Activated CD8-positive, alpha-beta memory T cell treated with anti-CD3 and anti-CD28 coated beads, Interleukin-2, amount 50 U/mL, for 1 hour (primary cell): ENCODE data around the gene ELMO1.

Source experiments
- DNase-seq: peaks from one replicate; pipeline ENCODE4 v3.0.0-alpha.2; 2020; ENCODE audit errors: extremely low read depth

The ELMO1 gene

DNA sequence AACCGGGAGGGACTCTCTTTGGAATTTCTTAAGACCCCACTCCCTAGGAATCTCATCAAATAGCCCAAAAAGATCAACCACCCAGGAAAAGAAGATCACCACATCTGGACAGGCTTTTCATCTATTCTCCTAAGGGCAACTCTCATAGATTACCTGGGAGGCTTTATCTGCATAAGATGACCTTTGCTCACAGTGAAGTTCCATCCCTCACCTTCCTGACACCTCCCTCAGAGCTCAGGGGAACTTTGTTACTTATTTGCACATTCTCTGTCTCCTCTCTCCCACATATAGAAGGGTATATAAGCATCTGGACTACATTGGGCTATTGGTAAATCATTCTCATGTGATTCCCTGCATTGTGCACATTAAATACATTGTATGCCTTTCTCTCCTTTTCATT lies 80.1 kb downstream of the ELMO1 start:
- no peak for DNase-seq

DNA sequence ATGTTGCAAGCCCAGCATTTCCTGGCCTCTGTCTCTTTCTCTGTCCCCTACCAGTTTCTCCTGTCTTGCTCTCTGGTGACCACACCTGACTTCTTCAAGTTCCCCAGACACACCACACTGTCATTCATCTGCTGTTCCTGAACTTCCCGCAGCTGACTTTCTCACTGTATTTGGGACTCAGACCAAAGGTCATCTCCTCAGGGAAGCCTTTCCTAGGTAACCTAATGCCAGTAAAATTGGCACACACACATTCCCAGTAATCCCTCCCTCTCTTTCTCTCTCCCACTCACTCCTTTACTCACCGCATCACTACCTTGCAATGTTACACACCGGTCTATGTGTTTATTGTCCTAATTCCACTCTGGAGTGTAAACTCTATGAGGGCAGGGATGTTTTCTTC lies 81.7 kb downstream of the ELMO1 start:
- DNase-seq: no peak

DNA sequence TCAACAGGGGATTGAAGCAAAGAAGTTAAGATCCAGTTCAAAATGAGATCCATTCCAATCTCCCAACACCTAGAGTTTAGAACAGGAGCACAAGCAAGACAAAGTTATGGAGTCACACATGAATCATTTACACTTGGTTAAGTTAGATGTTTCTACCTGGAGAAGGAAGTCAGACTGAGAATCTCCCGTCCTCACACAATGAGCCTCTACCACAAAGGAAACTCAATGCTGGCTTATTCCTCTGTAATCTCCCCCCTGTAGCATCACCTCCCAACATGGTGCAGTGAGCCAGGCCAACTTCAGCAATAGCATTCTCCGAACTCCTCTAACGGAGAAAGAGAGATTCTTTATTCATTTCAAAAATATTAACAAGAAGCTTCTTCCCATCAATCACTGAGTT lies 82.2 kb downstream of the ELMO1 start:
- DNase-seq: no peak

DNA sequence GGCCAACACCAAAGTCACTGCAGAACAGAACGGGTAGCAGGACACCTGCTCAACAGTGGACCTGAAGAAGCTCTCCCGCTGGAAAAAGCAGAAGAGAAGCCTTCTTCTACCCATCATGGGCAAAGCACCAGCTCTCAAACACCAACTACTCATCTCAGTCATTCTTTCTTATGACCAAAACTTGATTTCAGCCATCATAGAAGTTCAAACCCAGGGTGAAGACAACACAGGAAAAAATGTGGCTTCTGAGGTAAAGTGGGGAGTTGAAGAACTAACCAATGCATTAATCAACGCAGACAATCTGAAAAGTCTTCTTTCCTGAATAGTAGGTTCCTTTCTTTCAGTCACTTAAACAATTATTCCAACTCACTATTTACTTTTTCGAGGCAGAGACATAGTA lies 83.3 kb downstream of the ELMO1 start:
- DNase-seq: no peak

DNA sequence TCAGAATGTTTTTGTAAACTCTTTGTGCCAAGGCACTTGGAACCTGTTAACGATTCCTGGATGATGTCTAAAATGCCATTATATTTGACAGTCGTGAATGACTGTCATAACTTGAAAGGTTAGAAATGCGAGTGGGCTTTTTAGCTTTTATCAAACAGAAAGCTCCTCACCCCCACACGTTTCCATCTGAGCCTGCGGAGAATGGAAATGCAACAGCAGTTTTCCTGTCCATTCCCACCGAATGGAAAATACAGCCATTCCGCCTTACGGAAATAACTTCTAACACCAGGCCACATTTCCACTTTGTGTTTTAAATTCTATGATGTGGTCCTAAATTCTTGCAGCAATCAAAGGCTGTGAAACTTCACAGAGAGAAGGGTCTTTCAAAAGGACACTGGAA lies 83.8 kb downstream of the ELMO1 start:
- no peak for DNase-seq

DNA sequence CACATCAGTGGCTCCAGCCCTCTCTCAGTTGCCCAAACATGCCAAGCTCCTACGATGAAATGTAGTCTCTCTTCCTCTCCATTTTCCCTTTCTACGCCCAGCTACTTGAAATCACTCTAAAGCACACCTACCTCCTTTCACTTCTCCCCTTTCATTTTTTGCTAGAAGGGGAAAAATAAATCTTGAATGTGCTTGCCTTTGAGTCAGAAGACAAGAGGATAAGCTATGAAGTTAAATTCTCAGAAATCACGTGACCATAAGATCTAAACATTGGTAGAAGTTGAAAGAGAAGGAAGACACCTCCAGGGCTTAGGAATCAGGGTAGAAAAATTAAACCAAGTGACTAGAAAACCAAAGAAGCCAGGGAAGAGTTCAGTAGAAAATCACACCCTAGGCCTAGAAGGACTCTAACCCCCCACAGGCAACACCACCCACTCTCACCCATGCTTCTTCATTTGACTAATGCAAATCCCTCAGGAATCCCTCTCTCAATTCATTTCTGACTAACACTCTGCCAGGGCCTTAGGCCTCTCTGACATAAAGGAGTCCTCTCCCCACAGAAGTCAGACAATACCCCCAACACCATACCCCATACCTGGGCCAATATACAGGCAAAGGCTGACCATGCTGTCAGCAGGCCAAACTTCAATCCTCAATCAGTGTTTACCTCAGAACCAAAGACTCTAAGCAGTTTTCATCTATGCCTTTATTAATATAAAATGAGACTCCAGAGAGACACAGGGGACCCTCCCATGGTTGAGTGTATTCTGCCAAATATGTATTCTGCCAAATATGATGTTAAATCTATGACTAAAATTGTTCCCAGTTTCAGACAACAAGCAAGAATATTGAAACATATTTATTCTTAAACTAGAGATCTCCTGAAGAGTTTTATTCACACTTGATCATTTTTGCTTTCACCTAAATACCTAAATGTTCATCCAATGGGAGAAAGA lies 84.8 kb downstream of the ELMO1 start:
- no peak for DNase-seq

DNA sequence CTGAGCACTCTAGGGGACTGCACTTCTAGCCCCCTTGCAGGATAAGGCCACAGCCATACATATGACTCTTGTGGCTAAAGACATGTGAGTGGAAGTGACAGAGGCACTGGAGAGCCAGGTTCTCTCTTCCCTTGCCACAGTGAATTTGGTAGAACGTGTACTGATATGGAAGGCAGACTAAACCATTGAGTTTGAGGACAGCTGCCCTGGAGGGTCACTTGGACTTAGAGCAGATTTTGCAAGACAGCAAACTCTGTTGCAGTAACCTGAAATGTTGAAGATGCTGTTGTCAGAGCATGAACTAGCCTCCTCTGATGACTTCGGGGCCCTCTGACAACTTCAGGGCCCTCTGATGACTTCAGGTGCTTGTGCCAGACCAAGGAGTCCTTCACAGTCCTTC lies 85.9 kb downstream of the ELMO1 start:
- no peak for DNase-seq

DNA sequence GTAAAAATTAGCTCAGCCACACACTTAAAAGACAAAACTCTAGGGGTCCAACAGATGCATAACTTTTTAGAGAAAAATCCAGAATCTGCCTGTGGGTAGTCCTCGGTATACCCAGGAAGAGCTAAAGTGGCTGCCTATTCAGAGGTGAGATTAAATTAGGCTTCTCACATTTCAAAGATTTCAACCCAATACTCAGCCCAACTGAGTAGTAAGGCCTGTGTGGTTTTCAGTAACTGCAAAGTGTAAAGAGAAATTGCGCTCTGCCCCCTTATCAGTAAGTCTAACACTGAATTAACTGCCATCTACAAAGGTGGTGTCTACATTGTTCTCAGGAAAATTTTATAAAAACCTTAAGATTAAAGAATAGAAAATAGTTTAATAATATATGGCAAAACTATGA lies 88.2 kb downstream of the ELMO1 start:
- no peak for DNase-seq

DNA sequence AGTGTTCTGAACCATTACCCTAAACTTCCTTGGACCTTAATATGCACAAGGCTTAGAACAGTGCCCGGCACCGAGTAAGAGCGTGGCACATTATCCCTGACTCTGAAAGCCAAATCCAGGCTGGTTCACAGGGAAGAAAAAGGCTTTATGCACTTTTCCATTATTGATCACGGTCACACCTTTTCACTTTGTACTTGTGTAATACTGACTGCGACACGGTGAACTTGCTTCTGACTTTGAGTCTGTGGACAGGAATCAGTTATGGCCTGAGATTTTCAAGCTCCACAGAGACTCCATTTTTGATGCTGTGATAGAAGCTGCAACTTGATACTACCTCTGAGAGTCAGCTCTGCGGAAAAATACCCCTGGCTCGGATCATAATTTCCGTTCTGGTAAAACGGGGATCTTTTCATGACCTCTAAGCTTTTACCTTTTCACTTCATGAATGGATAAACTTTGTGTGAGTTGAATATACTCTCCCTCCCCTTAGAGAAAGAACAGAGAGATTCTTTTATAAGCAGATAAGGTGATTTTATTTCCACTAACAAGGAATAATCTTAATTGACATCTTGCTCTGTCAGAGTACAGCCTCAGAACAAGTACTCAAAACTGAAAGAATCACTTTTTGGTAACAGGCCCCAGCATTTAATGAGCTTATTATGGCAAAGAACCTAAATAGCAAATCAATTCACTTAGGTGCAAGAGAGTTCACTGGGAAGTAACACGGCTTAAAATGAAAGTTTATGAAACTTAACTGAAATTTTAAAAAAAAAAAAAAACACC lies 88.8 kb downstream of the ELMO1 start:
- DNase-seq: no peak

DNA sequence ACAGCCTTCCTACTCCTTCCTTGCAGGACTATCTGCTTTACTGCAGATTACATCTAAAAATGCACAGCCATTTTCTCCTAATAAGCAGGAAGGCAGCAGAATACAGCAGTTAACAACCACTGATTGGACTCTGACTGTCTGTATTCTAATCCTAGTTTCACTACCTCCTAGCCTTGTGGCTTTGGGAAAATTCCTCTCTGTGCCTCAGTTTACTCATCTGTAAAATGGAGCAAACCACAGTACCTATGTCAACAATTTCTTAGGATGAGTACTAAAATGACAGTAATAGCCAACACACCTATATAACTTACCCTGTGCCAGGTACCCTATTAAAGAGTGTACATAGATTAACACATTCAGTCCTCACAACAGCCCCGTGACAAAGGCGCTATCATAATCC lies 89.5 kb downstream of the ELMO1 start:
- no peak for DNase-seq

DNA sequence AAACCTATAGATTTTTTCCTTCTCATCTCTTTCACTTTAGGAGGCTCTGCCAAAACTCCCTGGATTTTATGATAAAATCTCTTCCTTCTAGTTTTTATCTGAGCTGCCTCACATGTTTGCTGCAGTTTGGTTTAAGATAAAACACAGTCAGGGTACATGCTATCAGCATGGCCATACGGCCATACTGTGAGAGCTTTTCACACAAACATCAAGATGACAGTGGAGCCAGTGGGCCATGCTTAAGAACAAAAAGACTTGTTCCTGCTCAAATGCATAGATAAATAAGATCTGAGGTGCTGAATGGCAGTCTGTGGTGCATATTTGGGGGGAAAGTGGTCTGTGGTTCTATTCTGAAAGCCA lies 91.0 kb downstream of the ELMO1 start:
- no peak for DNase-seq

DNA sequence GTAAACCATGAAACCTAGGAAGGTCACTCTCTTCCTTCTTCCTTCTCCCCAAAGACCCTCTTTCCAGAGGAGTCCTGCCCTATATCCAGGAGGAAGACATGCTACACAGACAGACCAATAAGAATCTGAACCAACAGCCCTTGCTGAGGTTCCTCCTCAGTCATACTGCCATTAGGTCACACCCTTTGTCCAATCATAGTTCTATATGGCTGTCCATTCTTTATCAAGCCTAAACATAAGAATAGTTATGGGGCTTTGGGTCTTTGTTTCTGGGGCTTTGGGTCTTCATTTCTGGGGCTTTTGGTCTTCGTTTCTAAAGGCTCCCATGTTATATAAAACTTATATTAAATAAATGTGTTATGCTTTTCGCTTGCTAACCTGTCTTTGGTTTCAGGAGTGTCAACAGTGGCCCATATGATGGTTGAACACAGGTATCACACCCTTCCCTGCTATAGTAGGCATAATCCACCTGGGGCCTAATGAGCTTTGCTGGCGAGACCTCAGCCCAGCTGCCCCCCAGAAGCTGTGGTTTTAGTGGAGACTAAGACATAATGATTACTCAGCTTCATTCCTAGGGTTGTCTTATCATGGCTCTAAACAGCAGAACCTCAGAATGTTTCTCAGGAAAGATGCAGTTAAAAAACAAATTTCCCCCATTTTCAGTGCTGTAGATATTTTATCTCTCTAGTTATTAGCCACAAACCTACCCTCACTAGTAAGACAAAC lies 91.6 kb downstream of the ELMO1 start:
- no peak for DNase-seq

DNA sequence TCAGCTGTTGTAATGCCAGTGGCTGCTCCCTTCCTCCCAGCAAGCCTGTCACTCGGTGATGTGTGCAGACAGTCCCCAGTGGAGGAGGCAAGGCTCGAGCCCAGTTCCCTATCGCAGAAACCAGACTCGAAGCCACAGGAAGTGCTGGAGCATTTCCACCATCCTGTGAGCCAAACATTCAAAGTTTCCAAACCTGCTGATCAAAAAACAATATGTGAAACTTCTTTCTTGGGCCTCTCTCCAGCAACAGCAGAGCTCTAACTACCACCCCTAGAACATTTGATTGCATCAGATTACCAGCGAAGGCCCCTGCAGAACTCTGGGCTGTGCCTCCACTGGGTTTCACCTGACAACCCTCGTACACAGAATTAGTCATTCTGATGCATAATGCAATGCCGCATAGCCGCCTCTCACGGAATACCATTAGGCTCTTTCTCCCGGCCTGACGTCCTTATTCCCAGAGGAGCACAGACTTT lies 94.0 kb downstream of the ELMO1 start:
- no peak for DNase-seq

DNA sequence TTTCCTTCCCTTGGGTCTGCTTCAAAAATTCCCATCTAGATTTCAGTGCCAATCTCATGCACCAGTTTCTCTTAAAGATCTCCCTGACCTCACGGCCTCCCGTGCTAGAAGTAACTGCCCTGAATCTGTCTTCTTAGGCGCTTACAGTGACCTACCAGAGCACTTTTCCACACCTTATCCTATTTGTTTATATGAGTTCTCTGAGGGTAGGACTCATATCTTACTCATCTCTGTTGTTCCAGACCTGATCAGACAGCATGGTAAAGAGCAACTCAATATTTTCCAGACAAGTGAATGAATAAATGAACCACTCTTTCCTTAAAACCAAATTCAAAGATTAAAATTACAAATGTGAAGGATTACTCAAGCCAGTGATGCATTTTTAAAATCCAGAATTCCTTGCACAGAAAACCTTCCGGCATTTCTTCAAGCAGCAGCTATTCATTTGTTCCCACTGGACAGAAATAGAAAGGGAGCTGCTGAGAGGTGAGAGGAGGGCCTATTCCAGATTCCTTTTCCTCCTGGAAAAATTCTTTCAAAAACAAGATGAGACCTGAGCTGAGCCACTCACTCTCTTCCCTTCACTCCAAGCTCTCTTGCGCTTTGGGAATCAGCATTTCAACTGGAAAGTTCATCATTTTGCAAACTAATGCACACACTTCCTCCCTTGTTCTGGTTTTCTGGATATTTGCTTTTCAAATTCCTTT lies 94.6 kb downstream of the ELMO1 start:
- DNase-seq: no peak

DNA sequence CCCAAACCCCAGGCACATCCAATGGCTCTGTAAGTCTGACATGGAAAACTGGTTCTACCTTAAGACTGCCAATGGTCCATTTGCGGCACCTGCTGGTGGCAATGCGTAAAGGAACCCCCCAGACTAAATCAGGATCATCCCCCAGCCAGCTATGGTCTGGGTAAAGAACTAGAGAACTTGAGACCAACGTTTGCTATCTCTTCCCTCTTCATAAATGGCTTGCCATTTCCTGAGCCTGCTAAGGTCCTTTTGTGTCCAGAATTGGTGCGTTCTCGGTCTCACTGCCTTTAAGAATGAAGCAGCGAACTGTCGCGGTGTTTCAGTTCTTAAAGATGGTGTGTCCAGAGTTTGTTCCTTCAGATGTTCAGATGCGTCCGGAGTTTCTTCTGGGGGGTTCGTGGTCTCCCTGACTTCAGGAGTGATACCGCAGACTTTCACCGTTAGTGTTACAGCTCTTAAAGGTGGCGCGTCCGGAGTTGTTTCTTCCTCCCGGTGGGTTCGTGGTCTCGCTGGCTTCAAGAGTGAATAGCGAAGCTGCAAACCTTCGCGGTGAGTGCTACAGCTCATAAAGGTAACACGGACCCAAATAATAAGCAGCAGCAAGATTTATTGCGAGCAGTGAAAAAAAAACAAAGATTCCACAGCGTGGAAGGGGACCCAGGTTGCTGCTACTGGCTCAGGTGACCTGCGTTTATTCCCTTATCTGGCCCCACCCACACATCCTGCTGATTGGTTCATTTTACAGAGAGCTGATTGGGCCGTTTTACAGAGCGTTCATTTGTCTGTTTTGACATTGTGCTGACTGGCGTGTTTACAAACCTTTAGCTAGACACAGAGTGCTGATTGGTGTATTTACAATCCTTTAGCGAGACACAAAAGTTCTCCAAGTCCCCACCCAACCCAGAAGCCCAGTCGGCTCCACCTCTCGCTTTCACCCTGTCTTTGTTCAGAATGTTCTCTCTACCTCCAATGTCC lies 95.4 kb downstream of the ELMO1 start:
- peak; percentile 45 for DNase-seq

DNA sequence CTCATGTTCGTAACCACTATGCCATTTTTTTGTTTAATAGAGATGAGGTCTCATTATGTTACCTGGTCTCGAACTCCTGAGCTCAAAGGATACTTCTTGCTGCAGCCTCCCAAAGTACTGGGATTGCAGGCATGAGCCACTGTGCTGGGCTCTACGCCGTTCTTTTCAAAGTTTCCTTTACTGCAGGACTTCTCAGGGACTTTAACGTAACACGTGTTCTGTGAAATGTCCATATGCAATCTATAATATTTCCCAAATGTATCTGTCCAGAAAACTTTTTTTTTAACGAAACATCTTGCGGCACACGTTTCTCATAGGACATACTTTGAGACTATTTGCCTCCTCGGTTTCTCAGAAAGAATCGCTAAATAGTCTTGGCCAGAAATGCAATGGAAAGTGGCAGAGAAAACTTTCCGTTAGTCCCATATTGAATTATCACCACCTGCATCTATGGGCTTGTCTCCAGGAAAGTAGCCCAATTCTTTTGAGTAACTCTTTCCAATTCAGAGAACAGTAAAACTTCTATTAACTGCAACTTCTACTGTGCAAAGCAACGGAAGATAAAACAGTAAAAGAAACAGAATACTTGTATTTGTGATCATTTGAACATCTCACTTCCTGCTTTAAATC lies 96.3 kb downstream of the ELMO1 start:
- no peak for DNase-seq

DNA sequence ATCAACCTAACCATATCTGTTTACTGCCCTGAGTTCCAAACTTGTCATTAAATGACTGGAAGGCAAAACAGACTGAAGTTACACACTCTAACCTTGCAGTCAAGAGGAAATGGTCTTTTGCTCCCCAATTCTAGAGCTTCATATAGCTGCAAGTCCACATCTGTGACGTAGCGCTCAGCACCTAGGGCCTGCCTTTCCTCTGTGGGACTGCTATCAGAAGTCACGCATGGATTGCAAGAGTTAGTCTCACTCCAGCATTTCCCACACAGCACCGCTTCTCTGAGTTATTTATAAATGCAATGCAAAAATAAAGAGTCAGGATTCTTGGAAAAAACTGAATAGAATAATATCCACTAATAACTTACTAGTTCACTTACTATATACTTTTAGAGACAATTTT lies 96.9 kb downstream of the ELMO1 start:
- DNase-seq: no peak

DNA sequence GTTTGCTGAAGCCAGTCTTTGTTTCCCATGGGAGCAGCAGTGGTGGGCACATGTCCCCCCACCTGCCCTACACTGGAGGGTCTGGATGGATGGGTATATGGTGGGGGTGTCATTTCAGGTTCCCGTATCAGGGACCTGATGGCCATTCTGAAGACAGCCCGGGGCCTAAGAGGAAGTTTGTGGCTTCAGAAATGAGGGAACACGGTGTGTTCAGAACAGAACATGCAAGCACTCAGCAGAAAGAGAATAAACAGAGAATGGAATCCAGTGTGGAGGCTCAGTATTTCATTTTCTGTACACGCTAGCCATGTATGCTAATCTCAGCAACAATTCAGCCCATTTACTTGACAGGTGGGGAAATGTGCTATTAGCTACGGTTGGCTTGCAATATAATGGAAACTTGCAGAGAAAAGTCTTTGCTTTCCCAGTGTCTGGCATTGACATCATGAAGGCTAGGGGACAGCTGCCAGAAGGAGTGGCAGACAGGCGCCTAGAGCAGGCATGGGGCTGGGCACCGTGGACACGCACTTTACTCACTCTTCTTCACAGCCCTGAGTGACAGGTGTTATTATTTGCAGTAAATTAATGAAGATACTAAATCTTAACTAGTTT lies 98.6 kb downstream of the ELMO1 start:
- no peak for DNase-seq

DNA sequence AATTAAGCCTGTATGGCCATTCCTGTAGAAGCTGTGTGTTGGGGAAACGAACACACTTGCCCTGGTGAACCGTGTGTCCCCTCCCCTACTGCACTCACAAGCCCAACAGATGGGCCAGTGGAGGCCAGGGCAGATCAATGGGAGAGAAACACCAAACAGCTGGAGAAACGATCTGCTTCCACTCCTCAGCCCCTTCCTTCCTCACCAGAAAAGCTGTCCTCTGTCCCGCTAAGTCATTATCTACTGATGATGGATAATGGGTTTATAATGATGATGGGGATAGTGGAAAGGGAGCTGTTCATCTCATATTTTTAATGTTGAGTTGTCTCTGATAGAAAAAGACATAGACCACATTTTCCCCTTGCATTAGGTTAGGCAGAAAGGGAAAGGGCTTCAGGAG lies 99.7 kb downstream of the ELMO1 start:
- no peak for DNase-seq

DNA sequence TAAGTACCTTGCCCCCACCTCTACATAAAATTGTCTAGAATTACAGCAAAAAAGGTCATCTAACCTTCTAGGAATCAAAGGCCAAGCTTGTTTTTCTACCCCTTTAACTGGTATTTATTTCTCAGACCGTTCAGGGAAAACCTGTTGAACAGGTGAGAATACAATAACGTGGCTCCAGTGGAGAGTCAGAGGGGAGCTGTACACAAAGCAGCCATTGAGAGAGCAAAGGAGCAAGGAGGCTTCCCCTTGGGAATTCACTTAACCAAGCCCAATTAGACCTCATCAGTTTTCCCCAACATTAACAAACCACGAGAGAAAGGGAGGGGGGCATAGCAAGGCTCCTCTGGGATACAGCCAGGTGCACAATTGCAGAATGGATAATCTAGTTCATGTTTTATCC lies 101.9 kb downstream of the ELMO1 start:
- no peak for DNase-seq
